Measurements from ENCODE around the gene CENPK.

- TF ChIP-seq POLR2AphosphoS5 (IDR thresholded peaks at IDR 0.05; ENCODE audit: low read depth, low read length) (no peak), TAF1 (IDR thresholded peaks at IDR 0.05; ENCODE audit: borderline replicate concordance, low read depth, low read length) (no peak)
Observed at GRCh38 chr5:65577141-65577540, 14.2 kb upstream of the CENPK start.
